Anterior cingulate cortex (tissue), 58 donors: ENCODE data around the gene BUD23.
"Not testable (repeated sequence)": the region's sequence is repeated elsewhere in the genome, so short reads cannot be mapped to it uniquely, and the experiment has no call there.

Experiments used
- DNase-seq, 58 donors: peaks; one replicate each; lab custom pipeline; 2025; lab: John Stamatoyannopoulos, UW

The BUD23 gene, protein sequence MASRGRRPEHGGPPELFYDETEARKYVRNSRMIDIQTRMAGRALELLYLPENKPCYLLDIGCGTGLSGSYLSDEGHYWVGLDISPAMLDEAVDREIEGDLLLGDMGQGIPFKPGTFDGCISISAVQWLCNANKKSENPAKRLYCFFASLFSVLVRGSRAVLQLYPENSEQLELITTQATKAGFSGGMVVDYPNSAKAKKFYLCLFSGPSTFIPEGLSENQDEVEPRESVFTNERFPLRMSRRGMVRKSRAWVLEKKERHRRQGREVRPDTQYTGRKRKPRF

DNA sequence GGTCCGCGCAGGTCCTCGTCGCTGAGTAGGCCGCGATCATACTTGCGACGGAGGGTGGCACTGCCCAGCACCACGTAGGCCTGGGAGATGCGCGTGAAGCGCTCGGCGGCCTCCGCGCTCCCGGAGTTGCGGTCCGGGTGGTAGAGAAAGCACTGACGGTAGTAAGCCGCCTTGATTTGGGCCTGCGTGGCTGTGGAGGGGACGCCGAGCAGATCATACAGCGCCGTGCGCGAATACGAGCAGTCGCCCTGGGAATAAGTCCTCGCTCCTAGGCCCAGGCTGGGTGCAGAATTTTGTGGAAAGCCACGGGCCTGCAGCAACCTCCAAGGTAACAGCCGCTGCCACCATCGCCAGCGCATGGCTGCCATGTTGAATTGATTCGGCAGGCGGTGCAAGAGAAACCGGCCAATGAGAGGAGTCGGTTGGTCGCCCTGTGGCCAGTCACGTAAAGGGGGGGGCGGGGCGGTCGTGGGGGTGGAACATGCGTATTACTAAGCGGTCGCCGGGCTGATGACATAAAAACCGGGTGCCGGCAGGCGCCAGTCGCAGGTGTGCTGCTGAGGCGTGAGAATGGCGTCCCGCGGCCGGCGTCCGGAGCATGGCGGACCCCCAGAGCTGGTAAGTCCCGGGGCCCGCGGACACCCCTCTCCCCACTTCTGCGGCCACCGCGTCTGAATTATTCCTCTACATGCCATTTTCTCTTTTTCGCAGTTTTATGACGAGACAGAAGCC, at the start of gene BUD23, which contains the start of gene DNAJC30:
Gene BUD23 (plus strand): TSS at position 542 of the 732 bp plus-strand sequence. CDS start 29 bp downstream, at position 571.
Gene DNAJC30 (minus strand): TSS at position 398 of the 732 bp plus-strand sequence. CDS start 30 bp downstream, at position 368.
- DNase-seq, result peak; percentile 68 to 97 (median 94)

DNA sequence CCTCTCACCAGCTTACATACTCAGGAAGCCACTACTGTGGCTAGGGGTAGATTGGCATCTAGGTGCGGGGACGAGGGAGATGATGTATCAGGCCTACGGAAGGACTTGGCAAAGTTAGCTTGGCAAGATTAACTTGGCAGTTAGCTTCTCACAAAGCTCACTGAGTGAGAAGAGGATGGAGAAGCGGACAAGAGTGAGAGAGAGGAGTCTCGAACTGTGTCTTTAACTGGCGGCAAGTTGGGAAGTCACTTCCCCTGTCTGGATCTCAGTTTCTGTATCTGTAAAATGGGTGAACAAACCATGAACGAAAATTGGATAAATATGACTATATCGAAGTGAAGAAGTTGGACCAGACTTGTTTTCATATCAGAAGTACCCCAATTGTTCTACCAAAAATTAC, 49.6 kb upstream of the BUD23 start:
- no peak for DNase-seq

DNA sequence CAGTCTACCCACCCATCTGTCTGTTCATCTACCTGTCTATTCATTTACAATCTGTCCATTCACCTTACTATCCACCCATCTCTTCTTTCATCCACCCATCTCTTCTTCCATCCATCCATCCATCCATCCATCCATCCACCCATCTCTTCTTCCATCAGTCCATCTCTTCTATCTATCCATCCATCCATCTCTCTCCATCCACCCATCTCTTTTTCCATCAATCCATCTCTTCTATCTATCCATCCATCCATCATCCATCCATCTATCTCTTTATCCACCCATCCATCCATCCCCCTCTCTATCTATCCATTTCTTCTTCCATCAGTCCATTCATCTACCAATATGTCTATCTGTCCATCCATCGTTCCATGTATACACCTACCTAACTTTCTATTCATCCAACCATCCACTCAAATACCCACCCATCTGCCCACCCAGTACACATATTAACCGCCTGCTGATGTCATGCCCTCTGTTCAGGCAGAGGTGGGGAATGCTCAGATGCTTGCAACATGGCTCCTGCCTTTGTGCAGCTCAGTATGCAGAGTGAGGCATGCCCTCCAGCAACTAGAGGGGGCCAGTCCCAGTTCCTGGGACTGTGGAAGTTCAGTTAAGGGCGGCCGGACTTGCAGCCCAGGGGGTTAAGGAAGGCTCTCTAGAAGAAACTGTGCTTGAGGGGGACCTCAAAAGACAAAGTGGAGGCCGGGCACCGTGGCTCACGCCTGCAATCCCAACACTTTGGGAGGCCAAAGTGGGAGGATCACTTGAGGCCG, 47.8 kb upstream of the BUD23 start:
- DNase-seq, result no peak

DNA sequence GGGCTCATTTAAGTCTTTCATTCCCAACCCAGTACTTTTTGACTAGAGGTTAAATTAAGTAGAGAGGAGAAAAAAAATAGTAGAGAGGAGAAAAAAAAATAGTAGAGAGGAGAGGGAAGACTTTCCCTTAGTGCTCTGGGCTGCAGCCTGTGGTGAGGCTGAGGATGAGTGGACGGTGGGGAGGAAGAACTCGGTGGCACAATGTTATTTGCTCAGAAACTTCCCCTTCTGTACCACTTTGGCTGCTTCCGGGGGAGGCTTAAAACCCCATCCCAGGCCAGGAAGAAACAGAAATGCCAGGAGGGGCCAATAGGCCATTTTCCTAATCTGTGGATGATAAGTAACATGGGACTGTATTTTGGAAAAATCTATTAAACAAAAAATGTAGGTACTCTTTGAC, 44.5 kb upstream of the BUD23 start:
- DNase-seq, result no peak

DNA sequence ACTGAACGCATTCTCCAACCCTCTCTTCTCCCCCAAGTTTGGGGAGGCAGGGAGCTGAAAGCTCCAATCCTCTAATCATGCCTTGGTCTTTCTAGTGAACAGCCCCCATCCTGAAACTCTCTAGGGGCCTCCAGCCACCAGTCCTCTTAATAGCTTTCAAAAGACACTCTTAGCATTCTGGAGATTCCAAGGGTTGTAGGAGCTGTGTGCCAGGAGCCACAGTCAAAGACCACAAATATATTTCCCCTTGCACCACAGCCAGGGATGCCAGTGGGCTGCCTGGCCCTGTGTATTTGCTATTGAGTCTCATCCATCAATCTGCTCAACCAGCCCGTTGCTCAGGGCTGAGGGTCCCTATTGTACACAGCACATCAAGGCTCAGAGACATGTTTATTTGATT, 40.6 kb upstream of the BUD23 start:
- no peak for DNase-seq

DNA sequence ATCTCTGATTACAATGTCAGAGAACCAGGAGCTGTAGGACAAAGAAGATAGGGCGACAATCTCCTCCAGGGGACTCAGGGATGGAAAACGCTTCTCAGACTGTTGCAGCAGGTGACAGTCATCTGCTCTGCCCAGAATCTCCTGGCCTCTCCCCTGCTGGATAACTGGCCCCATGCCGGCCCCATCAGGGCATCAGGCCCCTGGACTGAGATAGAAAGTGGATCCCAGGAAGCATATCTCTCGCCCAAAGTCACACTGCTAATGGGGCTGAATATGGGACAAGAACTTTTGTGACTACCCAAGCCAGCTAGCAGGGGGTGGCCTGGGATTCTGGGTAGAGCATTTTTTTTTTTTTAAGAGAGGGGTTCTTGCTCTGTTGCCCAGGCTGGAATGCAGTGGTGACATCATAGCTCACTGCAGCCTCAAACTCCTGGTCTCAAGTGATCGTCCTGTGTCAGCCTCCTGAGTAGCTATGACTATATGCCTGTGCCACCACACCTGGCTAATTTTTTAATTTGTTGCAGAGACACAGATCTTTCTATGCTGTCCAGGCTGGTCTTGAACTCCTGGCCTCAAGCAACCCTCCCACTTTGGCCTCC, 38.6 kb upstream of the BUD23 start:
- no peak for DNase-seq

DNA sequence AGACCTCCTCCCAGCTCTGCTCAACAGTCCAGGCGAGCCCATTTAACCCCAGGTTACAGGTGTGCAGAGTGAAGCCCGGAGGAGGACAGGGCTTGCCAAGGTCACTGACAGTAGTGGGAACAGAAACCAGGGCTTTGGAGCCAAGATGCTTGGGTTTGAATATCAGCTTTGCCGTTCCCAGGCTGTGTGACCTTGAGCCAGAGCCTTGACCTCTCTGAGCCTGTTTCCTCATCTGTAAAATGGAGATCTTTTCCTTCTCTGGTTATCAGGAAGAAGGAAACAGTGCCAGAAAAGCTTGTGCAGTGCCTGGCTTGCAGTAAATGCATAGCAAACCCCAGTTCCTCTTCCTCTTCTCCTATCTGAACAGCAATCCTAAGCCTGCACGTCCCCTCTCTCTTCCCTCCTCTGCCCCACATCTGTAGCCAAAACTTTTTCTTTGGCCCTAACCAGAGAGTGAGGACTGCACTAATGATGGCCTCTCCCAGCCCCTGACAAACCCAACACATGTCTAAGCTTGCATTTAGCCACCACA, 37.7 kb upstream of the BUD23 start:
- no peak for DNase-seq

DNA sequence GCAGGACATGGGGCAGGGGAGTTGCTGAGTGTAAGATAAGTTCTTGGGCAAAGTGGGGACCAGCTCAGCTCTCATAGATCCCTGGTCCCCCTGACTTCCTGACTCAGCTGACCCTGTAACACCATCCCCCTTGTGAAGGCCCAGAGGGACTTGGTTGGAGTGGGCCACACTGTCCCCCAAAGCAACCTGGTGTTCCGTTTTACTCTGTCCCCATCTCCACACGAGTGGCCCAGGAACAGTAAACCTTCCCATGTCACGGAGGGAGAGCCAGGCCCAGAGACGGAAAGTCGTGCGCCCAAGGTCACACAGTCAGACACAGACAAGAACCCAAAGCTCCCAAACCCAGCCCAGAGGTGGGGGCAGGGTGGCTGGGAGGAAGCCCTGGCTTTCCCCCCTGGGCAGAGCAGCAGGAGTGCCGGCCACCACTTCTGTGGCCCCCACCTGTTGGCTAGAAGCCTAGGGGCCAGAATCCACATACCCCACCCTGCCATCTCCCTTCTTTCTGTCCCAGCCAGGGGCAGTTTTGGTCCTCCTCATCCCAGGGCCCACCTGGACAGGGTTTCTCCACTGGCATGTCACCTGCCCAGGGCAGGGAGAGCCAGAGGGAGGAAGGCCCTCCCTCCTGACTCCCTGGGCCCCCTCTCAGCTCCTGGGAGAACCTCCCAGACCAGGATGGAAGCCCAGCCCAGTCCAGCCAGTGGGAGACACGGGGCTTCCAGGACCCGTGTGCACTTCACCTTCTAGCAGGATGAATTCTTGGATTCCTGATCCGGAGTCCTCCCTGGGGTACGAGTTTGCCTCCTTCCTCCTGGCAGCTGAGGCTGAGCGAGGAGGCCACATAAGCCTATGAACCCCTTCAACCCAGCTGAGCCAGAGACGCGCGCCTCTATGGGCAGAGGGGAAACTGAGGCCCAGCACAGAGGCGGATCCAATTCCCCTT, 36.3 kb upstream of the BUD23 start:
- no peak for DNase-seq

DNA sequence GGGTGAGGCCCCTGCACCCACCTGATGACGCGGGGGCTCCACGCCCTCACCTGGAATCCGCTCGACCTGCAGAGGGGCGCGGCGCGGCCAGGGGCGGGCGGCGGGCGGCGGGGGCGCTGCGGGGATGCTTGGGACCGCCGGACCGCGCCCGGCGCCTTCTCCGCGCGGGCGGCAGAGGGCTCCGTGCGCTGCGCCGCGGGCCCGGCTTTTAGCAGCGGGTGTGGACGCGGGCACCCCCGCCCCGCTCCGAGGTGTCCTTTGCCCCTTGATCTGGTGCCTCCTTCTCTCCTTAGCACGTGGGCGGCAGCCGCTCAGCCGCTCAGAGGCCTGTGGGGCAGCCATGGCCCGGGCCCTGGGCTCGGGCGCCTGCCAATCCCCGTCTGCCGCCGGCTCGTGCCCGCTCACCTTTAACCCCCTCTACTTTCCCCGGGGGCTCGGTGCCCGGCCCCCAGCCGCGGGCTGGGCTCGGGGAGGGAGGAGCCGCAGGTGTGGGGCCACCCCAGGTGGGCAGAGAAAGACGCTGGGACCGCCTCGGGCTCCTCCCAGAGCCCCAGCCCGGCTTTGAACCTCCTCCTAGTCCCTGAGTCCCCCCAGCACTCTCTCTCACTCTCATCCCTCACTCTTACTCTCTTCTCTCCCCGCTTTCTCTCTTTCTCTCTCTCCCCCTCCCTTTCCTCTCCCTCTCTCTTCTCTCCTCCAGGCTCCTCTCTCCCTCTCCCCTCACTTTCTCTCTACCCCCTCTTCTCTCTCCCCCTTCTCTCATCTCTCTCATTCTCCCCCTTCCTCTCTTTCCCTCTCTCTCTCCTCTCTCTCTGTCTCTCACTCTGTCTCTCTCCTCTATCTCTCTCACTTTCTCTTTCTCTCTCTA, 35.4 kb upstream of the BUD23 start:
- no peak for DNase-seq

DNA sequence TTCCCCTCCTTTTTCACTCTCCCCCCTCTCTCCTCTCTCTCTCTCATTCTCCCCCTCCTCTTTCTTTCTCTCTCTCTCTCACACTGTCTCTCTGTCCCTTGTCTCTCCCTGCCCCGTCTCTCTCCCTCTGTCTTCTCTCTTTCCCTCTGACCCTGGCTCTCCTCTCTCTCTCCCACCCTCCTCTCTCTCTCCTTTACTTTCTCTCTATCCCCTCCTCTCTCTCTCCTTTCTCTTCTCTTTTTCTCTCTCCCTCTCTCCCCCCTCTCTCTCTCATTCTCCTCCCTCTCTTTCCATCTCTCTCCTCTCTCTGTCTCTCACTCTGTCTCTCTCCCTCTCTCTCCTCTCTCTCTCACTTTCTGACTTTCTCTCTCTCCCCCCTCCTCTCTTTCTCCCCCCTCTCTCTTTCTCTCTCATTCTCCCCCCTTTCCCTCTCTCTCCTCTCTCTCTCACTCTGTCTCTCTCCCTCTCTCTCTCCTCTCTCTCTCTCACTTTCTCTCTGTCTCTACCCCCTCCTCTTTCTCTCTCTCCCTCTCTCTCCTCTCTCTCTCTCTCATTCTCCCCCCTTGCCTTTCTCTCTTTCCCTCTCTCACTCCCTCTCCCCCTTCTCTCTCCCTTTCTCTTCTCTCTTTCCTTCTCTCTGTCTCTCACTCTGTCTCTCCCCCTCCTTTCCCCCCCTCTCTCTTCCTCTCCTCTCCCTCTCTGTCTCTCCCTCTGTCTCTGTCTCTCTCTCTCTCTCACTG, 34.6 kb upstream of the BUD23 start:
- DNase-seq, result no peak

DNA sequence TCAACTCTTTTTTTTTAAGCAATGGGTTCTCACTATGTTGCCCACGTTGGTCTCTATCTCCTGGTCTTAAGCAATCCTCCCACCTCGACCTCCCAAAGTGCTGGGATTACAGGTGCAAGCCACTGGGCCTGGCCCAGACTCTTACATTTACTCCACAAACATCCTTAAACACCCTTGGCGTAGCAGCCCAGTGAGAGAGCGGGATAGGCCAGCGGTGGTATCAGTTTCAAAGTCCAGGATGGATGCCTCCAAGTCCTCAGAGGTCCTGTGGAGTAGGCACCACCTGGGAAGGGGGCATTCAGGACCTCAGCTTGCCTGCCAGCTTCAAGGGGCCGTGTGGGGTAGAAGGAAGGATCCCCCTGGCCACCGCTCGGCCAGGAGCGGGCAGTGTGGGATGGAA, 33.8 kb upstream of the BUD23 start:
- no peak for DNase-seq

DNA sequence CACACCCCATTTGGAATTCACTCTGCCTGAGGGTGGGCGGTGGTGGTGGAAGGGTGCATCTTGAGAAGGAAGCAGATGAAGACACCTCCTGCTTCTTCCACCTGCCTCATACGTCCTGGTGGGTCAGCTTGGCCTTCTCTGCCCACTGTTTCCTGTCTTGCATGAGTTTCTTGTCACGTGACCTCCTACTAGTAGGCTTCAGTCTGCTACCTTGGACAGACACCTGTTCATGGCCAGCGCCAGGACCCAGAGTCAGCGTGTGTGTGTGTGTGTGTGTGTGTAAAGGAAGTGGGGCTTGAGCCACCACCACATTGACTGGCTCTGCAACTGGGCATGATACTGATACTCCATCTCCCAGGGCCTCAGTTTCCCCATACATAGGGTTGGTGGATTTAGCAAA, 32.9 kb upstream of the BUD23 start:
- DNase-seq, result no peak

DNA sequence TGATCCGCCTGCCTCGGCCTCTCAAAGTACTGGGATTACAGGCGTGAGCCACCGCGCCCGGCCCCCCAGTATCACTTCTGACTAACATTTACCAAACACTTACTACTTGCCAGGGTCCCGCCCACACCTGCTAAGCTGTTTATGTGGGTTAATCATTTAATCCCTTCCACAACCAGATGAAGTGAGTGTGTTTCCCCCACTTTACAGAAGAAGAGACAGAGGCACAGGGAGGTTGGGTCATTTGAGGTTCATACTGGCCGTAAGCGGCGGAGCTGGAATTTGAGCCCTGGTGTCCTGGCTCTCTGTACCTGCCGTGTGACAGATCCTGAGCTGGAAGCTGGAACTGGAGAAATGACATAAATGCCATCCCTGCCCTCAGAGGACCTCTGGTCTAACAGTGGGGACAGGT, 30.9 kb upstream of the BUD23 start:
- DNase-seq, result no peak

DNA sequence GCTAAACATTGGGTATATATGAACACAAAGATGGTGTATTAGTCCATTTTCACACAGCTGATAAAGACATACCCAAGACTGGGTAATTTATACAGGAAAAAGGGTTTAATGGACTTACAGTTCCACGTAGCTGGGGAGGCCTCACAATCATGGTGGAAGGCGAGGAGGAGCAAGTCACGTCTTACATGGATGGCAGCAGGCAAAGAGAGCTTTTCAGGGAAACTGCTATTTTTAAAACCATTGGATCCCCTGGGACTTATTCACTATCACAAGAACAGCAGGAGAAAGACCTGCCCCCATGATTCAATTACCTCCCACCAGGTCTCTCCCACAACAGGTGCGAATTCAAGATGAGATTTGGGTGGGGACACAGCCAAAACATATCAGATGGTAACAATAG, 28.1 kb upstream of the BUD23 start:
- not testable (repeated sequence) for DNase-seq

DNA sequence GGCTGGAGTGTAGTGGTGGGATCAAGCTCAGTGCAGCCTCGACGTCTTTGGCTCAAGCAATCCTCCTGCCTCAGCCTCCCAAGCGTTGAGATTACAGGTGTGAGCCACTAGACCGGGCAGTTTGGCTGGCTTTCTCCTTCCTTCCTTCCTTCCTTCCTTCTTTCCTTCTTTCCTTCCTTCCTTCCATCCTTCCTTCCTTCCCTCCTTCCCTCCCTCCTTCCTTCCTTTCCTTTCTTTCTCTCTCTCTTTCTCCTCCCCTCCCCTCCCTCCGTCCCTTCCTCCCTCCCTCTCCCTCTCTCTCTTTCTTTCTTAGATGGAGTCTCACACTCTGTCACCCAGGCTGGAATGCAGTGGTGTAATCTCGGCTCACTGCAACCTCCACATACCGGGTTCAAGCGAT, 23.4 kb upstream of the BUD23 start:
- no peak for DNase-seq

DNA sequence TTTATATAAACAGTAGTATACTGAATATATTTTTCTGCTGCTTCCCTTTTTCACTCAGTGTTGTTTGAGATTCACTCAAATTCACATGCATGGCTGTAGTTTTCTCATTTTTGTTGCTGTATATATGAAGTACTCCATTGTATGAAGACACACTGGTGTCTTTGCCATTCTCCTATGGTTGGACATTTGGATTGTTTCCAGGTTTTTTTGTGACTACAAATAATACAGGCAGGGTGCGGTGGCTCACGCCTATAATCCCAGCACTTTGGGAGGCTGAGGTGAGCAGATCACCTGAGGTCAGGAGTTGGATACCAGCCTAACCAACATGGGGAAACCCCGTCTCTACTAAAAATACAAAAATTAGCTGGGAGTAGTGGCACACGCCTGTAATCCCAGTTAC, 22.8 kb upstream of the BUD23 start:
- not testable (repeated sequence) for DNase-seq

DNA sequence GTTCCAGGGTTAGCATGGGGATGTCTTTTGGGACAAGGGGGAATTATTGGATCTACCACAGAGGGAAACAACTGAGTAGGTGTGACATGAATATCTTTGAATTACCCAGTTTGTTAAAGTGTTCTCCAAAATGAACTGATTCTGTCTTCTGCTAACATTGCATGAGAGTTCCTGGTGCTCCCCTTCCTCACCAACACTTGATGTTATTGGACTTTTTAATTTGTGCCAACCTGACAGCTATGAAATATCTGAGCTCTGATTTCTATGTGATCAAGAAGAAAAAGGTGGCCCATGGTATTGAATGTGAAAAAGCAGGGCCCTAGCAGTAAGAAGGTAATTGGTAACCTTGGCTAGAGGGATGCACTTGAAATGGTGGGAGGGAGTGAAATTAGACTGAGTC, 20.4 kb upstream of the BUD23 start:
- DNase-seq, result no peak
